Omental fat pad (tissue), 4 donors: Measurements from ENCODE around the gene HAS3. TPM values are rescaled to one million over a fixed set of nuclear protein-coding genes. Genes with fewer than 3 reads are reported as not detected.
"Not testable (repeated sequence)": the region's sequence is repeated elsewhere in the genome, so short reads cannot be mapped to it uniquely, and the experiment has no call there.

Source experiments
- ATAC-seq: fragments of 150-250 bp; one replicate; pipeline ENCODE4 v1.9.1; 2016; ENCODE audit warnings: mild to moderate bottlenecking, moderate library complexity; ENCODE audit not compliant: low FRiP score
- DNase-seq: peaks from one replicate; pipeline ENCODE4 v3.0.0-alpha.2; 2019; ENCODE audit warnings: low spot score
- total RNA-seq, 4 donors: library from RNA; depleted of rRNA; stranded (reverse); fragments of >200 nt; gene quantifications; one replicate each; pipeline ENCODE4 v1.1.0, GENCODE V29; 2016
- TF ChIP-seq, protein P1 (sequence below), 3 donors: fragments of 450-650 bp; IDR thresholded peaks; one replicate each; pipeline ENCODE4 v1.5.1; 2016 to 2017; ENCODE audit warnings: antibody characterized with exemption in 3 of 3, mild to moderate bottlenecking in 3 of 3, moderate library complexity in 2 of 3

The HAS3 gene
- total RNA-seq, result 1 to 10 TPM in 2 of 4 donors, under 1 TPM in 2; 0.36 to 2.2 (median 1.2) TPM

GRCh38 chr16:69105501-69106361 is at the start of gene HAS3:
Gene HAS3, plus strand, starts transcription at chr16:69105653. Its CDS starts 3,743 bp downstream, at chr16:69109396.
- DNase-seq, result no peak
- TF ChIP-seq, protein P1, sequence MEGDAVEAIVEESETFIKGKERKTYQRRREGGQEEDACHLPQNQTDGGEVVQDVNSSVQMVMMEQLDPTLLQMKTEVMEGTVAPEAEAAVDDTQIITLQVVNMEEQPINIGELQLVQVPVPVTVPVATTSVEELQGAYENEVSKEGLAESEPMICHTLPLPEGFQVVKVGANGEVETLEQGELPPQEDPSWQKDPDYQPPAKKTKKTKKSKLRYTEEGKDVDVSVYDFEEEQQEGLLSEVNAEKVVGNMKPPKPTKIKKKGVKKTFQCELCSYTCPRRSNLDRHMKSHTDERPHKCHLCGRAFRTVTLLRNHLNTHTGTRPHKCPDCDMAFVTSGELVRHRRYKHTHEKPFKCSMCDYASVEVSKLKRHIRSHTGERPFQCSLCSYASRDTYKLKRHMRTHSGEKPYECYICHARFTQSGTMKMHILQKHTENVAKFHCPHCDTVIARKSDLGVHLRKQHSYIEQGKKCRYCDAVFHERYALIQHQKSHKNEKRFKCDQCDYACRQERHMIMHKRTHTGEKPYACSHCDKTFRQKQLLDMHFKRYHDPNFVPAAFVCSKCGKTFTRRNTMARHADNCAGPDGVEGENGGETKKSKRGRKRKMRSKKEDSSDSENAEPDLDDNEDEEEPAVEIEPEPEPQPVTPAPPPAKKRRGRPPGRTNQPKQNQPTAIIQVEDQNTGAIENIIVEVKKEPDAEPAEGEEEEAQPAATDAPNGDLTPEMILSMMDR (IDR thresholded peaks at IDR 0.05), result no peak
- ATAC-seq, result peak; percentile 48

DNA sequence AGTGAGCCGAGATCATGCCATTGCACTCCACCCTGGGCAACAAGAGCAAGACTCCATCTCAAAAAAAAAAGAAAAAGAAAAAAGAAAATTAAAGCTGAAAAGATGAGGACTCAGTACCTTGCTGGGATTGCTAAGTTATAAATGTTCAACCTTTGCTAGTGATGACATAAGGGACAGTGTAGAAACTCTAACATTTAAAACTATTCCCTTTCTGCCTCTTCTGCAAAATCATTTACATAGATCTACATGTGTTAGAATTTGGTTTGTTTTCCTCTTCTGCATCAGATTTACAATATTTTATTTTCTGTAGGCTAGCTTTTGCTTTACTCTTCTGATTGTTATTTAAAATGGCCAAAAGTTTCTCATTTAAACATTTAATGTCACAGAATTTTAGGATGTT is 49.5 kb upstream of the HAS3 start:
- ATAC-seq (no peak), DNase-seq (no peak)
- TF ChIP-seq, protein P1 (IDR thresholded peaks at IDR 0.05), result no peak

GRCh38 chr16:69056421-69056820 is 49.0 kb upstream of the HAS3 start:
- DNase-seq, result no peak
- TF ChIP-seq, protein P1 (IDR thresholded peaks at IDR 0.05), result no peak
- no peak for ATAC-seq

DNA sequence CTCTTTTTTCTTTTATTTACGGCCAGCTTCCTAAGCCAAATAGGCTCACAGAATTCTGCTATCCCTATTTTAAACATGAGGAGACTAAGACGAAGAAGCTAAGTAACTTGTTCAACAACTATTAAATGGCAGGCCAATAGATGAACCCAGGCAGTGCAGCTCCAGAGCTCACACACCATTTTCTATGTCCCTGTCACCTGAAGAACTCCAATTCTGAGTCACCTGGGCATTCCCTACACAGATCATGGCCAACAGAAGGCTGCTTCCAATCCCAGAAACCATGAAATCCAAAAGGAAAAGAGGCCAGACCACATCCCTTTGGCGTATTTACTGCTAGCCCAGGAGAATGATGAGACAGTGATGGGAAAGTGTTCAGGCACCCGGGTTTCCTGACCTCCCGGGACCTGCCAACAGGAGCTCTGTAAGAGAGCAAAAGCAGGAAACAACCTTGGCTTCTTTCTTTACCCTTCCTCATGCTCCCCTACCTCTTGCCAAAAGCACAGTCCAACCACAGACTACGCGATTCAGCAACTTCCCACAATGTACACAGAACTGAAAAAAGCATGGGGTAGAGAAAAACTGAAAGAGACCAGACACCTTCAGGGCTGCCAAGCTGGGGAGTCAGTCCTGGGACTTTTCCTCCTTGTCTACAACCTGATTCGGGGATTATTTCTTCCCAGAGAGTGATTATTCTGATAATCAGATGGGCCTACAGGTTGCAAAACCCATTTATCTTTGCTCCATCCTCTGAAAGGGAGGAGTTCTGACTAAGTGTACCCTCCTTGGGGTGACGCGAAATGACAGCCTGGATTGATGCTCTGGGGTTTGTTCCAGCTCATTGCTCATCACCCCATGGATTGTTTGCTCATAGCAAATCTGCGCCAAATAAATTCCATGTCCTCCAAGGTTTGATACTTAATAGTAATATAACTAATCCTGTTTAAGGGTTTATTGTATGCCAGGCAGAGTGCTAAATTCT is 47.8 kb upstream of the HAS3 start:
- DNase-seq, result peak; percentile 26
- TF ChIP-seq, protein P1 (IDR thresholded peaks at IDR 0.05), result no peak
- peak; percentile 98 for ATAC-seq

- ATAC-seq, DNase-seq: not testable (repeated sequence)
These were observed 42.0 kb upstream of the HAS3 start for GRCh38 chr16:69063491-69063890.

GRCh38 chr16:69064124-69064763 is 41.2 kb upstream of the HAS3 start:
- ATAC-seq (no peak), DNase-seq (no peak)
- TF ChIP-seq, protein P1 (IDR thresholded peaks at IDR 0.05), result no peak
